ENCODE results near the gene PPM1A.

The PPM1A gene

GRCh38 chr14:60252630-60253029, 3.6 kb downstream of the PPM1A start:
- in situ Hi-C loops (cut with MboI; ENCODE audit: low sequenced_read_pairs, unreplicated experiment): no loop called here
- TF ChIP-seq, protein P1, sequence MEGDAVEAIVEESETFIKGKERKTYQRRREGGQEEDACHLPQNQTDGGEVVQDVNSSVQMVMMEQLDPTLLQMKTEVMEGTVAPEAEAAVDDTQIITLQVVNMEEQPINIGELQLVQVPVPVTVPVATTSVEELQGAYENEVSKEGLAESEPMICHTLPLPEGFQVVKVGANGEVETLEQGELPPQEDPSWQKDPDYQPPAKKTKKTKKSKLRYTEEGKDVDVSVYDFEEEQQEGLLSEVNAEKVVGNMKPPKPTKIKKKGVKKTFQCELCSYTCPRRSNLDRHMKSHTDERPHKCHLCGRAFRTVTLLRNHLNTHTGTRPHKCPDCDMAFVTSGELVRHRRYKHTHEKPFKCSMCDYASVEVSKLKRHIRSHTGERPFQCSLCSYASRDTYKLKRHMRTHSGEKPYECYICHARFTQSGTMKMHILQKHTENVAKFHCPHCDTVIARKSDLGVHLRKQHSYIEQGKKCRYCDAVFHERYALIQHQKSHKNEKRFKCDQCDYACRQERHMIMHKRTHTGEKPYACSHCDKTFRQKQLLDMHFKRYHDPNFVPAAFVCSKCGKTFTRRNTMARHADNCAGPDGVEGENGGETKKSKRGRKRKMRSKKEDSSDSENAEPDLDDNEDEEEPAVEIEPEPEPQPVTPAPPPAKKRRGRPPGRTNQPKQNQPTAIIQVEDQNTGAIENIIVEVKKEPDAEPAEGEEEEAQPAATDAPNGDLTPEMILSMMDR (IDR thresholded peaks at IDR 0.05; ENCODE audit: borderline replicate concordance, control extremely low read depth, extremely low read depth, insufficient read depth, missing control alignments): no peak
- no peak for DNase-seq (ENCODE audit: low spot score)

- in situ Hi-C loops (cut with MboI; ENCODE audit: low sequenced_read_pairs, unreplicated experiment): no loop called here
- TF ChIP-seq, protein P1 (IDR thresholded peaks at IDR 0.05; ENCODE audit: borderline replicate concordance, control extremely low read depth, extremely low read depth, insufficient read depth, missing control alignments): no peak
- no peak for DNase-seq (ENCODE audit: low spot score)
Measured at GRCh38 chr14:60253649-60254048, 4.6 kb downstream of the PPM1A start.

- DNase-seq (ENCODE audit: low spot score): no peak
- in situ Hi-C loops (cut with MboI; ENCODE audit: low sequenced_read_pairs, unreplicated experiment): no loop called here
- TF ChIP-seq, protein P1 (IDR thresholded peaks at IDR 0.05; ENCODE audit: borderline replicate concordance, control extremely low read depth, extremely low read depth, insufficient read depth, missing control alignments): no peak
Measured at GRCh38 chr14:60254176-60254575, 5.2 kb downstream of the PPM1A start.

DNA sequence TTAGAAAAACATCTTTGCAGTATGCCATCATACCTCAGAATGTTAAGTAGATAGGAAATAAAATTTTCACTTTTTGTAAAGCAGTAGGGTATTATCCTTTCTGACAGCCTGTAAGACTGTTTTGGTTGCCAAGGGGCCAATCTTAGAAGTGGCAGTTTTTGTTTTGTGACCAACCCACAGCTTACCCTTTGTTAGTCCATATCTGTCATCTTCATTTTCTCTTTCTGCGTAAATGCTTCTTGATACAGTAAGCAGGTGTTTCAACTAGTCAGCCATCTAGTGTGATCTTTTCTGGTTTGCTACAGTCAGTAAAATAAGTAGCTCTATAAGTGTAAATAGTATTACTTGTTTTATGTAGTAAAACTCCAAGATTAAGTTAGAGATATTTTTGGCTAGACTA, 8.8 kb downstream of the PPM1A start:
- in situ Hi-C loops (cut with MboI; ENCODE audit: low sequenced_read_pairs, unreplicated experiment): no loop called here
- no peak for DNase-seq (ENCODE audit: low spot score)
- TF ChIP-seq, protein P1 (IDR thresholded peaks at IDR 0.05; ENCODE audit: borderline replicate concordance, control extremely low read depth, extremely low read depth, insufficient read depth, missing control alignments): no peak

DNA sequence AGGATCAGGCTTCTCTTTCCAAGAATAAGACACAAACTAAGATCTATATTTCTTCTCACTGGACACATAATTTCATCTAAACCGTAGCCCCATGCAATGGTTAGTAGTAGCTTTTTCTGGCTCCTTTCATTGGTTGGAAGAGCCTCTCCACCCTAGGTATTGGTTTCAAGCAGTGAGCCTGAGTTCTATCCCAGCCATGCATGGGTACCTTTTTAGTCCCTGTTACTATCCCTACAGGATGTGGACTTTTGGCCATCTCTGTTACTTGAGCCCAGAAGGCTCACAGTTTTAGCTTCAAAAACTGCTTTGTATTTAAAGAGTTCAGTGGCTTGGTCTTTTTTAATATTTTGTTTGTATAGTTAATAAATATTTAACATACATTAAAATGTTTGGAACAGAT, 16.1 kb downstream of the PPM1A start:
- no peak for DNase-seq (ENCODE audit: low spot score)
- TF ChIP-seq, protein P1 (IDR thresholded peaks at IDR 0.05; ENCODE audit: borderline replicate concordance, control extremely low read depth, extremely low read depth, insufficient read depth, missing control alignments): no peak
- in situ Hi-C loops (cut with MboI; ENCODE audit: low sequenced_read_pairs, unreplicated experiment): no loop called here

- in situ Hi-C loops (cut with MboI; ENCODE audit: low sequenced_read_pairs, unreplicated experiment): no loop called here
- DNase-seq (ENCODE audit: low spot score): no peak
Measured at GRCh38 chr14:60266021-60266937, 17.3 kb downstream of the PPM1A start.

More at GRCh38 chr14:60266021-60266937, 17.3 kb downstream of the PPM1A start:
- TF ChIP-seq, protein P1 (IDR thresholded peaks at IDR 0.05; ENCODE audit: borderline replicate concordance, control extremely low read depth, extremely low read depth, insufficient read depth, missing control alignments): no peak

Data from GM13976 (cell line).